Cortex of kidney (tissue), 1 donor: ENCODE results near the gene BATF2.

Experiments
- DNase-seq: peaks from one replicate; lab custom pipeline; 2025; lab: John Stamatoyannopoulos, UW

BATF2 gene

GRCh38 chr11:64963072-64963631 is 33.6 kb downstream of the BATF2 start:
- DNase-seq, result no peak

DNA sequence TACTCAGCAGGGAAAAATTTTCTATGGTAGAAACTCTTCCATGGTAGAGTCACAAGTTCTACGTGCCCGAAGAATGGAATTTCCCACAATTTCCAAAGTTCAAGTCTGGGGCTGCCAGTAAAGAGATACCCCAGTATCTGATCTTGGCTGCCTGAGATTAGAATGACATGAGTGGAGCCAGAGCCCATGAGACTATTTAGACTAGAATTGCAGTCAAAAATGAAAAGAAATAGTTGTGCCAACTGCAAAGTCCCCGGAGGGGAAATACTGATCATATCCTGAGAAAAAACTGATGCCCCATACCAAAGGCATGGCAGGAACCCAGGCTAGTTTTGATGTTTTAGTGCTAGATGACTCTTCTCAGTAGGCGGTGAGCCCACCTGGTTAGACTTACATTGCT is 36.1 kb downstream of the BATF2 start:
- DNase-seq, result no peak

GRCh38 chr11:64959498-64959897 is 37.3 kb downstream of the BATF2 start:
- DNase-seq, result no peak

DNA sequence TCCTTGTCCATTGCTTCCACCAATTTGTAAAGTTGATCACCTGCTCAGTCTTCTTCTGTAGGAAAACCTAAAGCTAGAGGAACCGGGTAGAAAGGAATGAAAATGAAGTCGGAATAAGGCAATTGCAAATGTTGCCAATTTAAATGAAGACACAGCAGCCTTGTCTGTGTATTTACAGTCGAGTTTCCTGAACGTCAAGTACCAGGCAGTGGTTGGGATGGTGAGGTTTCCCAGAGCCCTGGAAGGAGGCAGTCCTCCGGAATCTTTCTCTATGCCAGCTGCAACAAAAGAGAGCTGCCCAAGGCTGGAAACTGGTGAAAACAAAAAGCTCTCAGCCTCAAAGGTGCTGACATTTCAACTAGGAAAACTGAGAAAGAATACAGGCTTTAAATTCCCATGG is 42.6 kb downstream of the BATF2 start:
- DNase-seq, result no peak

DNA sequence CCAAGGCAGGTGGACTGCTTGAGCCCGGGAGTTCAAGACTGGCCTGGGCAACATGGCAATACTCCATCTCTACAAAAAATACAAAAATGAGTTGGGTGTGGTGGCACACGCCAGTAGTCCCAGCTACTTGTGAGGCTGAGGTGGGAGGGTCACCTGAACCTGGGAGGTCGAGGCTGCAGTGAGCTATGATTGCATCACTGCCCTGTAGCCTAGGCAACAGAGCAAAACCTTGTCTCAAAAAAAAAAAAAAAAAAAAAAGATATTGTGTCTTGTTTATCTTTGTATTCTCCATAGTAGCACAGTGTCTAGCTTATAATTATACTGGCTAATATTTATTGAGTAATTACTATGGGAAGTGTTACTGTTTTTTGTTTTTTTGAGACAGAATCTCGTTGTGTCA is 45.2 kb downstream of the BATF2 start:
- no peak for DNase-seq

DNA sequence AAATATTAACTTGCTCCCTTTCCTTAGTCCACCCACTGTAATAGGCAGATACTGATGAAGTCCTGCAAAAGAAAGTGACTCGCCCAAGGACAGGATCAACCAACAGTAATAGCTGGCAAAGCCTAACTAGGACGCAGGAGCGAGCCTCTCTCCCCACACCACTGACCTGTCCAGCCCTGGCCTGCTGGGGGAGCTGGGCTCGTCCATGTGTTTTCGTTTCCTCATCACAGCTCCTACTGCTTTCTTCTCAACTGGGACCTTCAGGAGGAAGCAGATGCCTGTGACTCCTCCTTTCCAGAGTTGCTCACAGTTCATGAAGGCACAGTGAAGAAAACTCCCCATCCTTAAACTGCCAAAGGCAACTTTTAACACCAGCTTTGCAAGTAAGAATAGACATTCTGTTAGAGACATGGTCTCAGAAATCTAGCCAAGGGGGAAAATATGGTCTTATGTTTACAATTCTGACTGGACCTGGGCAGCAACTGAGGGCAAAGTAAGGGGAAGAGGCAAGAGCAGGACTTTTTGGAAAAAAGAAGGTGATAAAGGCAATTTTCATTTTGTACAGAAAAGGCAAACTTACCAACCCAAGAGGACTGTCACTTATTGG is 49.5 kb downstream of the BATF2 start:
- no peak for DNase-seq
